Loucy (cell line): ENCODE results near the gene BMX.
A peak's percentile ranks its signal among the peaks of the same experiment; 100 is the strongest.

ENCODE experiments used
- H2AFZ ChIP-seq: fragments of 200-600 bp; sonication (generic); 2 replicates; pipeline ENCODE4 v1.6.0; 2016; ENCODE audit warnings: antibody characterized with exemption, mild to moderate bottlenecking, low read length, moderate library complexity
- H3F3A ChIP-seq: fragments of 200-600 bp; 2 replicates; pipeline ENCODE4 v1.6.0; 2016; ENCODE audit warnings: antibody characterized with exemption, low read depth, mild to moderate bottlenecking
- H3K27me3 ChIP-seq: fragments of 200-600 bp; sonication (generic); 2 replicates; pipeline ENCODE4 v1.6.1; 2014; ENCODE audit warnings: low read length, mild to moderate bottlenecking; ENCODE audit not compliant: insufficient read depth, poor library complexity, severe bottlenecking
- H3K36me3 ChIP-seq: fragments of 200-600 bp; sonication (generic); 2 replicates; pipeline ENCODE4 v1.6.1; 2016; ENCODE audit warnings: low read length; ENCODE audit not compliant: insufficient read depth
- H3K4me1 ChIP-seq: fragments of 200-600 bp; sonication (generic); 2 replicates; pipeline ENCODE4 v1.5.1; 2014; ENCODE audit warnings: low read length, mild to moderate bottlenecking; ENCODE audit not compliant: insufficient read depth, poor library complexity, severe bottlenecking
- H3K4me2 ChIP-seq: fragments of 200-600 bp; sonication (generic); 2 replicates; pipeline ENCODE4 v1.6.0; 2014; ENCODE audit warnings: antibody characterized with exemption, low read length, low read depth, mild to moderate bottlenecking; ENCODE audit not compliant: poor library complexity, severe bottlenecking
- H3K4me3 ChIP-seq: fragments of 200-600 bp; sonication (generic); 2 replicates; pipeline ENCODE4 v1.5.1; 2014; ENCODE audit warnings: low read length, mild to moderate bottlenecking, mixed read lengths; ENCODE audit not compliant: poor library complexity, severe bottlenecking
- H3K79me2 ChIP-seq: fragments of 200-600 bp; sonication (generic); 2 replicates; pipeline ENCODE4 v1.6.1; 2014; ENCODE audit warnings: low read length; ENCODE audit not compliant: insufficient read depth
- H3K9ac ChIP-seq: fragments of 200-600 bp; sonication (generic); 2 replicates; pipeline ENCODE4 v1.6.0; 2014; ENCODE audit warnings: mild to moderate bottlenecking, low read depth, low read length, moderate library complexity; ENCODE audit not compliant: poor library complexity, severe bottlenecking
- H3K9me2 ChIP-seq: fragments of 200-600 bp; sonication (generic); replicated peaks from 2 replicates; pipeline ENCODE4 v1.6.1; 2016; ENCODE audit warnings: low read depth, low read length, mixed read lengths
- H3K9me3 ChIP-seq: fragments of 200-600 bp; sonication (generic); 2 replicates; pipeline ENCODE4 v1.6.1; 2014; ENCODE audit warnings: mild to moderate bottlenecking, antibody characterized with exemption, low read length, low read depth; ENCODE audit not compliant: insufficient read depth
- H4K20me1 ChIP-seq: fragments of 200-600 bp; sonication (generic); 2 replicates; pipeline ENCODE4 v1.6.0; 2014; ENCODE audit warnings: antibody characterized with exemption, low read length, mild to moderate bottlenecking; ENCODE audit not compliant: insufficient read depth, poor library complexity, severe bottlenecking
- CTCF ChIP-seq: fragments of 200-600 bp; sonication (generic); conservative IDR thresholded peaks from 2 replicates; pipeline ENCODE4 v1.5.1; 2014; ENCODE audit warnings: mild to moderate bottlenecking, antibody characterized with exemption, low read length
- EZH2phosphoT487 ChIP-seq: fragments of 200-600 bp; IDR thresholded peaks from 2 replicates; pipeline ENCODE4 v1.6.1; 2018; ENCODE audit warnings: antibody characterized with exemption, mild to moderate bottlenecking, moderate library complexity, borderline replicate concordance

The BMX gene

GRCh38 chrX:15529165-15529564 is 28.6 kb downstream of the BMX start:
- TF ChIP-seq EZH2phosphoT487 (no peak), CTCF (no peak)
- Histone ChIP-seq H2AFZ (no peak overlapping the region; the same call in 1 of the 2 replicates), H3F3A (no peaks in the 10 kb centered on the region), H3K9me2 (no peaks in the 10 kb centered on the region), H4K20me1 (no peaks in the 10 kb centered on the region), H3K79me2 (no peaks in the 10 kb centered on the region), H3K4me2 (peak overlapping the region; percentile 47), H3K27me3 (no peaks in the 10 kb centered on the region), H3K36me3 (no peaks in the 10 kb centered on the region), H3K4me3 (no peak overlapping the region), H3K9ac (no peak overlapping the region), H3K4me1 (peaks cover 12% of the 10 kb centered on the region), H3K9me3 (no peaks in the 10 kb centered on the region)

- H3F3A ChIP-seq: no peaks in the 10 kb centered on the region
- H3K4me3 ChIP-seq: no peak overlapping the region
- no peaks in the 10 kb centered on the region for H3K9me3 ChIP-seq
- H3K9me2 ChIP-seq: no peaks in the 10 kb centered on the region
- H3K4me2 ChIP-seq: no peak overlapping the region
- no peaks in the 10 kb centered on the region for H3K27me3 ChIP-seq
- no peaks in the 10 kb centered on the region for H3K36me3 ChIP-seq
- no peak for TF ChIP-seq EZH2phosphoT487
- no peak for TF ChIP-seq CTCF
- peaks cover 12% of the 10 kb centered on the region for H3K4me1 ChIP-seq
- H3K79me2 ChIP-seq: no peaks in the 10 kb centered on the region
- no peak overlapping the region for H2AFZ ChIP-seq
- no peak overlapping the region for H3K9ac ChIP-seq
- H4K20me1 ChIP-seq: no peaks in the 10 kb centered on the region
Observed at GRCh38 chrX:15530318-15530717, 29.7 kb downstream of the BMX start.

GRCh38 chrX:15546745-15547144 is 46.1 kb downstream of the BMX start:
- H3K9me2 ChIP-seq: no peaks in the 10 kb centered on the region
- H2AFZ ChIP-seq: no peak overlapping the region
- no peak overlapping the region for H3K4me3 ChIP-seq
- H3K36me3 ChIP-seq: no peaks in the 10 kb centered on the region
- TF ChIP-seq CTCF: no peak
- H3K79me2 ChIP-seq: no peaks in the 10 kb centered on the region
- no peak overlapping the region for H3K9ac ChIP-seq
- no peaks in the 10 kb centered on the region for H4K20me1 ChIP-seq
- no peaks in the 10 kb centered on the region for H3K27me3 ChIP-seq
- H3K9me3 ChIP-seq: no peaks in the 10 kb centered on the region
- H3F3A ChIP-seq: no peaks in the 10 kb centered on the region
- H3K4me1 ChIP-seq: peaks cover 7% of the 10 kb centered on the region
- no peak overlapping the region for H3K4me2 ChIP-seq
